ENCODE data around the gene HIRIP3.

Gene HIRIP3

DNA sequence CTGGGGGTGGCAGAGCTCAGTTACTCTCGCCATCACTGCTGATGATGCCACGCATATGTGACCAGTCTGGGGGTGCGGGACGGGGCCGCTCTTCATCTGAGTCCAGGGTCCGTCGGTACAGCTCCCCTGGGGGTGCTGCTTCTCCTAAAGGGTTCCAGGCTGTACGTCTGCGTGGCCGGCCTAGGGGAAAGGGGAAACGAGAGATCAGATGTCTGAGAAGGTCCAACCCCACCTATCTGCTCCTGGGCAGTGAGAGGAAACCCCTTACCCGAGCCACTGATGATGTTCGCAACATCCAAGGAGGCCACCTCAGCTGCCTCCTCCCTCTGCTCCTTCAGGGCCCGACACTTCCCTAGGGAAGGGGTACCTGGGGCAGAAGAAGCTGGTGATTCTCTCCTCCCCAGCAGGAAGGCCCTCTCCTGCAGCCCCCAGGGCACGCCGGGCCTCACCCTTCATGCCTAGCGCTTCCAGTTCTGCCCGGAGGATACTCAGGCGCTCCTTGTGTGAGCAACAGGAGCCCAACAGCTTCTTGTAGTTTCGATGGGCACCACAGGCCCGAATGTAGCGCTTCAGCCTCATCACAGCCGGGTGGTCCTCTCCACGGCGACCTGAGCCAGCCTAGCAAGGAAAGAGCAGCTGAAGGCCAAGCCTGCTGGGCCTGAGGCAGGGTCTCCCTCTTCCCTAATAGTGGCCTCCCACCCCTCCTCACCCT lies 2.1 kb downstream of the HIRIP3 start:
- H2AK5ac ChIP-seq (ENCODE audit: low read length, severe bottlenecking): no peak overlapping the region
- no peak overlapping the region for H4K91ac ChIP-seq (ENCODE audit: low read length)
- H2AFZ ChIP-seq (ENCODE audit: low read depth, low read length): no peak overlapping the region
- 96% methylated on average over 25 of the region's 25 CpGs for WGBS
- peaks cover 9% of the 10 kb centered on the region for H3K79me1 ChIP-seq (replicated peaks; ENCODE audit: low read length, poor library complexity, severe bottlenecking)
- H2BK5ac ChIP-seq (ENCODE audit: low read depth, low read length, poor library complexity, severe bottlenecking): no peak overlapping the region
- H2BK120ac ChIP-seq (ENCODE audit: low read depth, low read length): no peak overlapping the region
- H3K18ac ChIP-seq (ENCODE audit: low read depth in 1 of 2, low read length in 2 of 2): no peak overlapping the region
- no peak overlapping the region for H2BK12ac ChIP-seq (ENCODE audit: low read length in 2 of 2)
- no peak overlapping the region for H4K8ac ChIP-seq (ENCODE audit: low read length)
- no peak overlapping the region for H3K9ac ChIP-seq (ENCODE audit: low read length)
- no peak overlapping the region for H3K23ac ChIP-seq (ENCODE audit: low read length in 2 of 2)
- H3K4ac ChIP-seq (ENCODE audit: low read depth in 1 of 2, low read length in 2 of 2): no peak overlapping the region
- H3K4me1 ChIP-seq (ENCODE audit: control insufficient read depth, insufficient read depth, low read depth, low read length): peaks cover 14% of the 10 kb centered on the region
- peaks cover 50 to 61% of the 10 kb centered on the region in 2 experiments for H3K36me3 ChIP-seq (ENCODE audit: control insufficient read depth in 1 of 2, insufficient read depth in 2 of 2, low read depth in 1 of 2, low read length in 2 of 2)
- no peak for DNase-seq
- no peak overlapping the region for H3K4me2 ChIP-seq (ENCODE audit: low read length, poor library complexity, severe bottlenecking)
- no peak overlapping the region for H3K4me3 ChIP-seq (ENCODE audit: insufficient read depth in 1 of 2, low read depth in 1 of 2, low read length in 2 of 2)
- no peak overlapping the region for H3K14ac ChIP-seq (ENCODE audit: low read length in 2 of 2)
- no peaks in the 10 kb centered on the region for H3K9me3 ChIP-seq (ENCODE audit: control insufficient read depth, low read length)
- no peaks in the 10 kb centered on the region for H3K27me3 ChIP-seq (ENCODE audit: control insufficient read depth in 1 of 2, insufficient read depth in 1 of 2, low read length in 2 of 2)
- no peak overlapping the region for H3K27ac ChIP-seq (ENCODE audit: low read length, poor library complexity, severe bottlenecking)
- no peak overlapping the region for H2BK15ac ChIP-seq (ENCODE audit: low read depth, poor library complexity, severe bottlenecking)

DNA sequence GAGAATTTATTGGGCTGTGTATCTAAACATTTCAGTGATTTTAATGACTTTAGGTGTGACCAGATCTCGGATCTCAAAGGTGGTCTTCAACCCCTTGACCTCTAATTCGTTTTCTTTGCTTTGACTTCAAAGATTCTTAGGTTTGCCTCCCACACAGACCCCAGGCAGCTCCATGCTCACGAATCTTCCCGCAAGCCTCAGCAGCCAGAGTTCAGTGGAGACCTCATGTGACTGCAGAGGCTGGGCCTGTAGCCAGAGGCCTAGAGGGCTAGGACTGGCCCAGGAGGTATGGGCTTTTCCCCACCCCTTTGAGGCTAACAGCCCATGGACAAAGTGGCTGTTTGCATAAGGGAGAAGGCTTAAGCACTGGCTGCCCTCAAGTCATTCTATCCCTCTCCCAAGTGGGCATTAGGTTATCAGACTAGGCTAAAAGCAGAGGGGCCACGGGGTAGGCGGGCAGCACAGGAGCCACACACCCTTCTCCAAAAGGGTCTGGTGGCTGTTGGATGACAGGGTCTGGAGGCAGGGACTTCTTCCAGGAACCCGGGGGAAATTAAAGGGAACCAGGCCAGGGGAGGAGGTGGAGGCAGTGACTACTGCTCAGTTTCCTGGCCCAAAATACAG lies 3.0 kb downstream of the HIRIP3 start:
- Histone ChIP-seq H3K14ac (ENCODE audit: low read length in 2 of 2) (no peak overlapping the region), H4K91ac (ENCODE audit: low read length) (no peak overlapping the region), H2AFZ (ENCODE audit: low read depth, low read length) (no peak overlapping the region), H3K9me3 (ENCODE audit: control insufficient read depth, low read length) (no peaks in the 10 kb centered on the region), H3K23ac (ENCODE audit: low read length in 2 of 2) (no peak overlapping the region), H2BK5ac (ENCODE audit: low read depth, low read length, poor library complexity, severe bottlenecking) (no peak overlapping the region), H3K4ac (ENCODE audit: low read depth in 1 of 2, low read length in 2 of 2) (no peak overlapping the region), H2AK5ac (ENCODE audit: low read length, severe bottlenecking) (no peak overlapping the region), H3K36me3 (ENCODE audit: control insufficient read depth in 1 of 2, insufficient read depth in 2 of 2, low read depth in 1 of 2, low read length in 2 of 2) (peaks cover 59 to 65% of the 10 kb centered on the region in 2 experiments), H2BK15ac (ENCODE audit: low read depth, poor library complexity, severe bottlenecking) (no peak overlapping the region), H2BK120ac (ENCODE audit: low read depth, low read length) (no peak overlapping the region), H4K8ac (ENCODE audit: low read length) (no peak overlapping the region), H3K4me1 (ENCODE audit: control insufficient read depth, insufficient read depth, low read depth, low read length) (peaks cover 14% of the 10 kb centered on the region), H3K79me1 (replicated peaks; ENCODE audit: low read length, poor library complexity, severe bottlenecking) (peaks cover 11% of the 10 kb centered on the region), H3K18ac (ENCODE audit: low read depth in 1 of 2, low read length in 2 of 2) (no peak overlapping the region), H3K27ac (ENCODE audit: low read length, poor library complexity, severe bottlenecking) (no peak overlapping the region), H3K4me2 (ENCODE audit: low read length, poor library complexity, severe bottlenecking) (no peak overlapping the region), H3K9ac (ENCODE audit: low read length) (peak overlapping the region; percentile 66), H2BK12ac (ENCODE audit: low read length in 2 of 2) (no peak overlapping the region), H3K27me3 (ENCODE audit: control insufficient read depth in 1 of 2, insufficient read depth in 1 of 2, low read length in 2 of 2) (no peaks in the 10 kb centered on the region), H3K4me3 (ENCODE audit: insufficient read depth in 1 of 2, low read depth in 1 of 2, low read length in 2 of 2) (no peak overlapping the region)
- DNase-seq: peak; percentile 12
- WGBS: 84% methylated on average over 7 of the region's 7 CpGs

DNA sequence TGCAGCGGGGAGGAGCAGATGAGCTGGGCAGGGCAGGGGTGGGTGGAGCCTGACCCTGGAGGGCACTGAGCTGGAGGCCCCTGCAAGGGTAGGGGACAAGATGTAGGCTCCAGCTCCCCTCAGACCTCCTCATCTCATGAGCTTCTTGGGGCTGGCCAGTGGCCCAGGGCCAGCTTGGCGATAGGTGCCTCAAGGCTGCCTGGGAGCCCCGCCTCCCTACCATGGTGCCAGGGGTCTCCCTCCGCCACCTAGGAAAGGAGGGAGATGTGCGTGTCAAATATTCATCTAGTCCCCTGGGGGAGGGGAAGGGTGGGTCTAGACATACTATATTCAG lies 3.9 kb downstream of the HIRIP3 start:
- H3K27me3 ChIP-seq (ENCODE audit: control insufficient read depth in 1 of 2, insufficient read depth in 1 of 2, low read length in 2 of 2): no peaks in the 10 kb centered on the region
- H2BK15ac ChIP-seq (ENCODE audit: low read depth, poor library complexity, severe bottlenecking): no peak overlapping the region
- H4K8ac ChIP-seq (ENCODE audit: low read length): no peak overlapping the region
- H2AK5ac ChIP-seq (ENCODE audit: low read length, severe bottlenecking): no peak overlapping the region
- H3K9me3 ChIP-seq (ENCODE audit: control insufficient read depth, low read length): no peaks in the 10 kb centered on the region
- WGBS: 100% methylated on average over 1 of the region's 5 CpGs
- peak overlapping the region; percentile 66 for H3K9ac ChIP-seq (ENCODE audit: low read length)
- no peak overlapping the region for H2BK12ac ChIP-seq (ENCODE audit: low read length in 2 of 2)
- no peak overlapping the region for H3K4me3 ChIP-seq (ENCODE audit: insufficient read depth in 1 of 2, low read depth in 1 of 2, low read length in 2 of 2)
- H3K4me2 ChIP-seq (ENCODE audit: low read length, poor library complexity, severe bottlenecking): no peak overlapping the region
- H4K91ac ChIP-seq (ENCODE audit: low read length): no peak overlapping the region
- no peak overlapping the region for H2AFZ ChIP-seq (ENCODE audit: low read depth, low read length)
- no peak overlapping the region for H2BK120ac ChIP-seq (ENCODE audit: low read depth, low read length)
- H3K23ac ChIP-seq (ENCODE audit: low read length in 2 of 2): no peak overlapping the region
- no peak overlapping the region for H3K27ac ChIP-seq (ENCODE audit: low read length, poor library complexity, severe bottlenecking)
- no peak for DNase-seq
- no peak overlapping the region for H3K14ac ChIP-seq (ENCODE audit: low read length in 2 of 2)
- no peak overlapping the region for H3K4ac ChIP-seq (ENCODE audit: low read depth in 1 of 2, low read length in 2 of 2)
- H3K36me3 ChIP-seq (ENCODE audit: control insufficient read depth in 1 of 2, insufficient read depth in 2 of 2, low read depth in 1 of 2, low read length in 2 of 2): peaks cover 68 to 74% of the 10 kb centered on the region in 2 experiments
- H3K79me1 ChIP-seq (replicated peaks; ENCODE audit: low read length, poor library complexity, severe bottlenecking): peaks cover 13% of the 10 kb centered on the region
- H2BK5ac ChIP-seq (ENCODE audit: low read depth, low read length, poor library complexity, severe bottlenecking): no peak overlapping the region
- no peak overlapping the region for H3K18ac ChIP-seq (ENCODE audit: low read depth in 1 of 2, low read length in 2 of 2)
- H3K4me1 ChIP-seq (ENCODE audit: control insufficient read depth, insufficient read depth, low read depth, low read length): peaks cover 10% of the 10 kb centered on the region

DNA sequence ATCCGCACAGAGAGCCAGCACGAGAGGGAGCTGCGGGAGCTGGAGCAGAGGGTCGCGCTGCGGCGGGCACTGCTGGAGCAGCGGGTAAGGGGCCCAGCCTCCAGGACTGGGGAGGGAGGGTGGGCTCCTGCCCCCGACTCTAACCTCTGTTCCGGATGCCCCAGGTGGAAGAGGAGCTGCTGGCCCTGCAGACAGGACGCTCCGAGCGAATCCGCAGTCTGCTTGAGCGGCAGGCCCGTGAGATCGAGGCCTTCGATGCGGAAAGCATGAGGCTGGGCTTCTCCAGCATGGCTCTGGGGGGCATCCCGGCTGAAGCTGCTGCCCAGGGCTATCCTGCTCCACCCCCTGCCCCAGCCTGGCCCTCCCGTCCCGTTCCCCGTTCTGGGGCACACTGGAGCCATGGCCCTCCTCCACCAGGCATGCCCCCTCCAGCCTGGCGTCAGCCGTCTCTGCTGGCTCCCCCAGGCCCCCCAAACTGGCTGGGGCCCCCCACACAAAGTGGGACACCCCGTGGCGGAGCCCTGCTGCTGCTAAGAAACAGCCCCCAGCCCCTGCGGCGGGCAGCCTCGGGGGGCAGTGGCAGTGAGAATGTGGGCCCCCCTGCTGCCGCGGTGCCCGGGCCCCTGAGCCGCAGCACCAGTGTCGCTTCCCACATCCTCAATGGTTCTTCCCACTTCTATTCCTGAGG lies 4.4 kb downstream of the HIRIP3 start:
- Histone ChIP-seq H2BK120ac (ENCODE audit: low read depth, low read length) (no peak overlapping the region), H3K4ac (ENCODE audit: low read depth in 1 of 2, low read length in 2 of 2) (no peak overlapping the region), H2BK12ac (ENCODE audit: low read length in 2 of 2) (no peak overlapping the region), H3K36me3 (ENCODE audit: control insufficient read depth in 1 of 2, insufficient read depth in 2 of 2, low read depth in 1 of 2, low read length in 2 of 2) (peaks cover 73 to 79% of the 10 kb centered on the region in 2 experiments), H3K4me2 (ENCODE audit: low read length, poor library complexity, severe bottlenecking) (no peak overlapping the region), H2AK5ac (ENCODE audit: low read length, severe bottlenecking) (no peak overlapping the region), H3K9ac (ENCODE audit: low read length) (no peak overlapping the region), H2AFZ (ENCODE audit: low read depth, low read length) (no peak overlapping the region), H3K14ac (ENCODE audit: low read length in 2 of 2) (no peak overlapping the region), H2BK5ac (ENCODE audit: low read depth, low read length, poor library complexity, severe bottlenecking) (no peak overlapping the region), H3K9me3 (ENCODE audit: control insufficient read depth, low read length) (no peaks in the 10 kb centered on the region), H4K8ac (ENCODE audit: low read length) (no peak overlapping the region), H3K4me1 (ENCODE audit: control insufficient read depth, insufficient read depth, low read depth, low read length) (peaks cover 10% of the 10 kb centered on the region), H2BK15ac (ENCODE audit: low read depth, poor library complexity, severe bottlenecking) (no peak overlapping the region), H3K27ac (ENCODE audit: low read length, poor library complexity, severe bottlenecking) (no peak overlapping the region), H3K18ac (ENCODE audit: low read depth in 1 of 2, low read length in 2 of 2) (no peak overlapping the region), H3K27me3 (ENCODE audit: control insufficient read depth in 1 of 2, insufficient read depth in 1 of 2, low read length in 2 of 2) (no peaks in the 10 kb centered on the region), H3K79me1 (replicated peaks; ENCODE audit: low read length, poor library complexity, severe bottlenecking) (peaks cover 15% of the 10 kb centered on the region), H4K91ac (ENCODE audit: low read length) (no peak overlapping the region), H3K23ac (ENCODE audit: low read length in 2 of 2) (no peak overlapping the region), H3K4me3 (ENCODE audit: insufficient read depth in 1 of 2, low read depth in 1 of 2, low read length in 2 of 2) (no peak overlapping the region)
- no peak for DNase-seq
- WGBS: 96% methylated on average over 32 of the region's 35 CpGs
